ENCODE results near the gene CHM. TPM values are rescaled to one million over a fixed set of nuclear protein-coding genes. Genes with fewer than 3 reads are reported as not detected.
"Not testable (repeated sequence)": the region's sequence is repeated elsewhere in the genome, so short reads cannot be mapped to it uniquely, and the experiment has no call there.

CHM gene
- polyA plus RNA-seq, 3 donors from 2014 or later: 5.8 to 9.7 (median 5.9) TPM

DNA sequence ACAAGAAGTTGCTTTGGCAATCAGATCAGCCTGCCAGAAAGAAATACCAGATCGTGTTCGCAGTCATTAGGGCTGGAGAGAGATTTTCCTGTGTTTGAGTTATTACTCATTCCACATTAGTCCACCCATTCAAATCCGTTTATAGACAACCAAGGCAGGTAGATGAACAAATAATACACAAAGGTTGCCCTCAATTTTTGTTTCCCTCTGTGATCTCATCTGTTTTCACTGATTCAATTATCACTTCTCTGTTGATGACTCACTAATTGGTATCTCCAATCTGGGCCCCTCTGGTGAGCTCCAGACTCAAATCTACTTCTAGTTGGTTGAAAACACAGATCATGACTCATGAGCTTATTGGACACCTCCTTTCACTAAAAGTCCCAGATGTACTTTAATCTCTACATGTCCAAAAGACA lies 54.5 kb downstream of the CHM start:
- no peaks in the 10 kb centered on the region for H3K36me3 Mint-ChIP-seq
- no peaks in the 10 kb centered on the region for H3K27me3 Mint-ChIP-seq (ENCODE audit: low read depth in 3 of 3)
- no peaks in the 10 kb centered on the region for H3K9me3 Mint-ChIP-seq
- no peak overlapping the region for H3K4me3 Mint-ChIP-seq
- DNase-seq: no peak
- peaks cover 10 to 19% of the 10 kb centered on the region in 2 donors for H3K4me1 Mint-ChIP-seq
- no peak overlapping the region for H3K27ac Mint-ChIP-seq

DNA sequence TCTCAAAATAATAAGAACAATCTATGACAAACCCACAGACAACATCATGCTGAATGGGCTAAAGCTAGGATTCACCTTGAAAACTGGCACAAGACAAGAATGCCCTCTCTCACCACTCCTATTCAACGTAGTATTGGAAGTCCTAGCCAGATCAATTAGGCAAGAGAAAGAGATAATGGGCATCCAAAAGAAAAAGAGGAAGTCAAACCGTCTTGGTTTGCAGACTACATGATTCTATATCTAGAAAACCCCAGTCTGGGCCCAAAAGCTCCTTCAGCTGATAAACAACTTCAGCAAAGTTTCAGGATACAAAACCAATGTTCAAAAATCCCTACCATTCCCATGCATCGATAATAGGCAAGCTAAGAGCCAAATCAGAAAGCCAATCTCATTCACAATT lies 59.0 kb downstream of the CHM start:
- Mint-ChIP-seq H3K9me3 (no peaks in the 10 kb centered on the region), H3K27ac (no peak overlapping the region), H3K27me3 (ENCODE audit: low read depth in 3 of 3) (no peaks in the 10 kb centered on the region), H3K4me3 (no peak overlapping the region), H3K4me1 (peaks cover 5 to 17% of the 10 kb centered on the region in 2 donors), H3K36me3 (no peaks in the 10 kb centered on the region)
- no peak for DNase-seq

DNA sequence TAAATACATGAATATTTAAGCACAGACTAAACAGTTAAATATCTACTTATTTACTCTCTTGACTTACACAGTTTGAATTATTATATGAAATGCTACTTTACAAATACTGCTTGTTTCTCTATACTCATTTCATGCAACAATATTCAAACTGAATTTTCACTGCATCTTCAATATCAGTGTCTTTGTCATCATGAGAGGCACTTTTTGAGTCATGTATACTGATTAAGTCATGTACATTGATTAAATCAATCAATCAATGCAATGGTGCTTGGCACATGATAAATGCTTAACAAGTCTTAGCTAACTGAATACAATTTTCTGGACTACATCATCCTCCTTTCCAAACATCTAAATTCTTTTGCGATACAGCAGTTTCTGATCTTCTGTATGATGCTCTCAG lies 67.1 kb downstream of the CHM start:
- Mint-ChIP-seq H3K9me3 (no peaks in the 10 kb centered on the region), H3K27me3 (ENCODE audit: low read depth in 3 of 3) (no peaks in the 10 kb centered on the region), H3K4me3 (no peak overlapping the region), H3K4me1 (peaks cover 3 to 8% of the 10 kb centered on the region in 2 donors), H3K36me3 (peaks cover 0 to 10% (median 5%) of the 10 kb centered on the region in 3 donors), H3K27ac (no peak overlapping the region)
- no peak for DNase-seq

DNA sequence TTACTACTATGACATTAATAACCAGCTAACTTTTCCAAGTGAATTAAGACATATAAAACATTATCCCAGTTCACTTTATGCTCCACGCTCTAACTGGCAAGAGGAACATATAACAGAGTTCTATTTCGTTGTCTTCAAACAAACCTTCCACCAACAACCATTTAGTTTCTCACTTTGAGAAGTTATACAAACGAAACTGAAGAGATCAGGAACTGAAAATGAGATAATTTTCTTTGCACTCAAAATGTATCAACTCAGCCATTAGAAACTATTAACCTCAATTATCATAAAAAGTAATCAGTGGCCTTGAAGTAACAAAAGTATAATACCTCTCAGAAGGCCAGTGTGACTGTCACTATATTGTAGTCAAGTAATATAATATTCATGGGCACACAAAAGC lies 70.1 kb downstream of the CHM start:
- H3K36me3 Mint-ChIP-seq: peaks cover 4 to 27% (median 17%) of the 10 kb centered on the region in 3 donors
- H3K4me1 Mint-ChIP-seq: peaks cover 4 to 5% of the 10 kb centered on the region in 2 donors
- H3K27me3 Mint-ChIP-seq (ENCODE audit: low read depth in 3 of 3): no peaks in the 10 kb centered on the region
- no peak for DNase-seq
- H3K4me3 Mint-ChIP-seq: no peak overlapping the region
- no peak overlapping the region for H3K27ac Mint-ChIP-seq
- no peaks in the 10 kb centered on the region for H3K9me3 Mint-ChIP-seq

DNA sequence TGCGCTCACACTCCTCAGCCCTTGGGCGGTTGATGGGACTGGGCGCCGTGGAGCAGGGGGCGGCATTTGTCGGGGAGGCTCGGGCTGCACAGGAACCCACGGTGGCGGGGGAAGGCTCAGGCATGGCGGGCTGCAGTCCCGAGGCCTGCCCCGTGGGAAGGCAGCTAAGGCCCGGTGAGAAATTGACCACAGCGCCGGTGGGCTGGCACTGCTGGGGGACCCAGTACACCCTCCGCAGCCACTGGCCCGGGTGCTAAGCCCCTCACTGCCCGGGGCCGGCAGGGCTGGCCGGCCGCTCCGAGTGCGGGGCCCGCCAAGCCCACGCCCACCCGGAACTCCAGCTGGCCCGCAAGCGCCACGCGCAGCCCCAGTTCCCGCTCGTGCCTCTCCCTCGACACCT lies 75.0 kb downstream of the CHM start:
- not testable (repeated sequence) for H3K4me1 Mint-ChIP-seq, H3K27ac Mint-ChIP-seq

DNA sequence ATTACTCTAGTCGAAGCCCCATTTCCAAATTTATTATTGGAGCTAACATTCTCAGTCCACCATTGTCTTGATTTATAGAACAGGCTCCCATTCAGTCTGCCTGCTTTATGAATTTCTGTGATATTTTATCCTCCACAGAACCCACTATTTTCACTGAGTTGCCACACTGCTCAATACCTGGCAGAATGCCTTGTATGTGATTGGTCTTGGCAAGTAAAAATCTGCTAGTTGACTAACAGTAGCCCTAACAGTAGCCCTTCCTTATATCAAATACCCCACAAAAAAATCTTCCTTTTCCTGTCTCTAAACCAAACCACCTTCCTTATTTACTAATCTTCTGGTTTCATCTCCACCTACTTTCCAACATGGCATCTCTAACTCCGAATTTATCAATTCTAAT lies 82.6 kb downstream of the CHM start:
- Mint-ChIP-seq H3K36me3 (peaks cover 0 to 12% (median 10%) of the 10 kb centered on the region in 3 donors), H3K4me1 (no peaks in the 10 kb centered on the region), H3K27ac (no peak overlapping the region), H3K27me3 (ENCODE audit: low read depth in 3 of 3) (no peaks in the 10 kb centered on the region), H3K9me3 (no peaks in the 10 kb centered on the region), H3K4me3 (no peak overlapping the region)
- no peak for DNase-seq

More for the DNA sequence above, 75.0 kb downstream of the CHM start:
- not testable (repeated sequence) for H3K4me3 Mint-ChIP-seq; H3K9me3 Mint-ChIP-seq; H3K27me3 Mint-ChIP-seq (ENCODE audit: low read depth in 3 of 3); DNase-seq
- H3K36me3 Mint-ChIP-seq: peaks cover 9 to 26% (median 17%) of the 10 kb centered on the region in 3 donors

DNA sequence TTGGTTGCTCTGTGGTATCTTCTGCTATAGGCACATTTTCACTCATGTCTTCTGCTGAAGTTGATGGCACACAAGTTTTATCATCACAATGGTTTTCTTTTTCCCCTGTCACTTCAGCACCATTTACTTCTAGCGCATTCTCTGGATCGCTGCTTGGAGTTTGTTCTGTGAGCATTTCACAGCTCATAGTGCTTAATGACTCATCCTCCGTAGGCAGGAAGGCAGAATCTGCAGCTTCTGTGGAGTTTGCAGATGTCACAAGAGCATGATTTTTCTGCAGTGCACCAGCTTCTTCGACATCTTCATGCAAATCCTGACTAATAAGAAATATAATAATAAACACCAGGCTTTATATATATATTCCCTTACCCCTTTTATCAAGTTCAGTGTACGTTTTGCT lies 83.6 kb downstream of the CHM start:
- no peak for DNase-seq
- no peaks in the 10 kb centered on the region for H3K27me3 Mint-ChIP-seq (ENCODE audit: low read depth in 3 of 3)
- no peaks in the 10 kb centered on the region for H3K9me3 Mint-ChIP-seq
- peaks cover 0 to 12% (median 10%) of the 10 kb centered on the region in 3 donors for H3K36me3 Mint-ChIP-seq
- no peak overlapping the region for H3K4me3 Mint-ChIP-seq
- no peak overlapping the region for H3K27ac Mint-ChIP-seq
- no peaks in the 10 kb centered on the region for H3K4me1 Mint-ChIP-seq

DNA sequence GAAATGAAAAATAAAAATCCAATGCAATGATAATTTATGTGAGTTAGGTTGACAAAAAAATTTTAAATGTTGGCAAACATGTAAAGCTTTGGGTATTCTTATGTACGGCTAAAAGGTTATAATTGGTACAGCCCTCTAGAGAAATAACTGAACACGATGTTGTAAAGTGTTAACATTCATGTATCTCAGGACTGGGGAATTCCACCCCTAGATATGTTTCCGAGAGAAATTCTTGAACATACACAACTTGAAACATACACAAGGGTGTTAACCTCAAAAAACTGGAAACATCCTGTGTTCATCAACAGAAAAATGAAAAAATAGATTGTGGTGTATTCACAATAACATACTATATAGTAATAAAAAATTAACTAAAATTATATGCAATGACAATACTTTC lies 91.8 kb downstream of the CHM start:
- peaks cover 12 to 17% of the 10 kb centered on the region in 2 donors for H3K4me1 Mint-ChIP-seq
- peak in 2 of 3 donors; percentile 10 to 12 for DNase-seq

DNA sequence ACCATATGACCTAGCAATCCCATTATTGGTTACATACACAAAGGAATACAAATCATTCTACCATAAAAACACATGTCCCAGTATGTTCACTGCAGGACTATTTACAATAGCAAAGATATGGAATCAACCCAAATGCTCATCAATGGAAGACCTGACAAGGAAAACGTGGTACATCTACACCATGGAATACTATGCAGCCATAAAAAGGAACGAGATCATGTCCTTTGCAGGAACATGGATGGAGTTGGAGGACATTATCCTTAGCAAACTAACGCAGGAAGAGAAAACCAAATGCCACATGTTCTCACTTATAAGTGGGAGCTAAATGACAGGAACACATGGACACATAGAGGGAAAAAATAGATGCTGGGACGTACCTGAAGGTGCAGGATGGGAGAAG lies 102.6 kb downstream of the CHM start:
- Mint-ChIP-seq H3K36me3 (peaks cover 25 to 41% (median 39%) of the 10 kb centered on the region in 3 donors), H3K27me3 (ENCODE audit: low read depth in 3 of 3) (peaks cover 2 to 13% (median 2%) of the 10 kb centered on the region in 3 donors), H3K9me3 (peaks cover 8 to 18% (median 13%) of the 10 kb centered on the region in 6 donors)
- not testable (repeated sequence) for DNase-seq, H3K4me1 Mint-ChIP-seq, H3K27ac Mint-ChIP-seq, H3K4me3 Mint-ChIP-seq

More for the DNA sequence above, 91.8 kb downstream of the CHM start:
- H3K27me3 Mint-ChIP-seq (ENCODE audit: low read depth in 3 of 3): peaks cover 2 to 3% (median 2%) of the 10 kb centered on the region in 3 donors
- H3K36me3 Mint-ChIP-seq: peaks cover 5 to 23% (median 19%) of the 10 kb centered on the region in 3 donors
- H3K9me3 Mint-ChIP-seq: no peaks in the 10 kb centered on the region
- peak overlapping the region in 2 of 6 donors; percentile 32 to 49 for H3K27ac Mint-ChIP-seq
- H3K4me3 Mint-ChIP-seq: no peak overlapping the region

DNA sequence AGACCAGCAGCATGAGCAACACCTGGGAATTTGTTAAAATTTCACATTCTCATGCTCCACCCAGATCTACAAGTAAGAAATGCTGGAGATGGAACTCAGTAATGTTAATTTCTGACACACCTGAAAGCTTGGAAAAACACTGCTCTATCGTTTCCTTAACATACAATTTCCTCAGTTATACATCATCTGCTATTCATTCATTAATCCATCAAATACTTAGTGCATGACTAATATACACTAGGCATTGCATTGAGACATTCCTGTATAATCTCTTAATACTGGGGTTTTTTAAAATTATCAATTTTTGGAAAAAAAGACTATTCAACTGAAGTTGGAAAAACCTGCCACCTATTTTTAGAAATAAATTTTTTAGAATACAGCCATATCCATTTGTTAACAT lies 106.1 kb downstream of the CHM start:
- Mint-ChIP-seq H3K27me3 (ENCODE audit: low read depth in 3 of 3) (peaks cover 0 to 4% (median 2%) of the 10 kb centered on the region in 3 donors), H3K4me3 (no peak overlapping the region), H3K36me3 (peaks cover 17 to 26% (median 22%) of the 10 kb centered on the region in 3 donors), H3K4me1 (no peaks in the 10 kb centered on the region), H3K27ac (no peak overlapping the region), H3K9me3 (peaks cover 4 to 17% (median 13%) of the 10 kb centered on the region in 6 donors)
- no peak for DNase-seq

DNA sequence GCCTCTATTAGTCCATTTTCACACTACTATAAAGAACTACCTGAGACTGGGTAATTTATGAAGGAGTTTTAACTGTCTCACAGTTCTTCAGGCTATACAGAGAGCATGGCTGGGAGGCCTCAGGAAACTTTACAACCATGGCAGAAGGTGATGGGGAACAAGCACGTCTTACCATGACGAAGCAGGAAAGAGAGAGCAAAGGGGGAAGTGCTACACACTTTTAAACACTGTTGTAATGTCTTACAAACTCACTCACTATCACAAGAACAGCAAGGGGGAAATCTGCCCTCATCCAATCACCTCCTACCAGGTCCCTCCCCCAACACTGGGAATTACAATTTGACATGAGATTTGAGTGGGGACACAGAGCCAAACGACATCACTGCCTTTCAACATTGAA lies 107.4 kb downstream of the CHM start:
- not testable (repeated sequence) for H3K27me3 Mint-ChIP-seq (ENCODE audit: low read depth in 3 of 3); H3K4me3 Mint-ChIP-seq; DNase-seq; H3K4me1 Mint-ChIP-seq; H3K9me3 Mint-ChIP-seq
- H3K36me3 Mint-ChIP-seq: peaks cover 4 to 13% (median 12%) of the 10 kb centered on the region in 3 donors
- peak overlapping the region in 1 of 6 donors; percentile 19 for H3K27ac Mint-ChIP-seq

DNA sequence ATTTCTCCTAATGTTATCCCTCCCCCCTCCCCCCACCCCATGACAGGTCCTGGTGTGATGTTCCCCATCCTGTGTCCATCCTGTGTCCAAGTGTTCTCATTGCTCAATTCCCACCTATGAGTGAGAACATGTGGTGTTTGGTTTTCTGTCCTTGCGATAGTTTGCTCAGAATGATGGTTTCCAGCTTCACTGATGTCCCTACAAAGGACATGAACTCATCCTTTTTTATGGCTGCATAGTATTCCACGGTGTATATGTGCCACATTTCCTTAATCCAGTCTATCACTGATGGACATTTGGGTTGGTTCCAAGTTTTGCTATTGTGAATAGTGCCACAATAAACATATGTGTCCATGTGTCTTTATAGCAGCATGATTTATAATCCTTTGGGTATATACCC lies 113.0 kb downstream of the CHM start:
- not testable (repeated sequence) for H3K4me3 Mint-ChIP-seq; H3K27ac Mint-ChIP-seq; DNase-seq; H3K9me3 Mint-ChIP-seq; H3K27me3 Mint-ChIP-seq (ENCODE audit: low read depth in 3 of 3); H3K4me1 Mint-ChIP-seq
- peaks cover 0 to 12% (median 0%) of the 10 kb centered on the region in 3 donors for H3K36me3 Mint-ChIP-seq

DNA sequence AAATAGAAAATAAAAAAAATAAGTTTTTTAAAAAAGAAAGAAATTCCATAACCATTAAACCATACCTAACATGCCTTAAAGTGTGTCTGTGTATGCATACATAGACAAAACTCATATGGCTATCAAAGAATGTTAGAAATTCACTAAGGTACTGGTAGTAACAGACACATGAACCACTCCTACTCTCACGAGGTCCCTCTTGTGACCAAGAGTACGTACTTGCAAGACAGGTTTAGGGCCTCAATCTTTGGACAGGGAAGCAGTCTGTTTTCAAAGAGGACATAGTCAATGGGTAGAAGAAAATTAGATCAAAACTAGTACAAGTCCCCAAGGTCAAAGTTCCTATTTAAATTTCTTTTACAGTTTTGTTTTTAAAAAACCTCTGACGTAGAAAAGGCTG lies 117.3 kb downstream of the CHM start:
- Mint-ChIP-seq H3K4me3 (no peak overlapping the region), H3K36me3 (peaks cover 0 to 10% (median 2%) of the 10 kb centered on the region in 3 donors), H3K4me1 (peaks cover 3 to 6% of the 10 kb centered on the region in 2 donors), H3K9me3 (peaks cover 0 to 2% (median 0%) of the 10 kb centered on the region in 6 donors), H3K27me3 (ENCODE audit: low read depth in 3 of 3) (peaks cover 0 to 2% (median 0%) of the 10 kb centered on the region in 3 donors), H3K27ac (no peak overlapping the region)
- no peak for DNase-seq

DNA sequence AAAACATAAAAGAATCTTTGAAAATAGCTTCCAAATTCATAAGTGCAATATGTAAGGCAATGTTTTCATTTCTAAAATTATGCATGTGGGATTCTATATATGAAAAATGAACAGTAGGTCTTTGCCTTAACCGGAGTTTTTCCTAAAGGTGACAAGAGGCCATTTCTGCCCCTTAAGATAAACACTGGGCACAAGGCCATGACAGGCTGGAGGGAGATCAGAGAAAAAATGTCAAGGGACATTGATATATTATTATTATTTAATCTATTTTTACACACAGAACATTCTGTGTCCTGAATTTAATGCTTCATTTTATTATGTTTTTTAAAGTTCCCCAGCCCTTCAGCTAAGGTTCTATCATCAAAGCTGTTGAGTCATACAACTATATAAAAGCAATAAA lies 118.8 kb downstream of the CHM start:
- peaks cover 0 to 2% (median 0%) of the 10 kb centered on the region in 6 donors for H3K9me3 Mint-ChIP-seq
- no peaks in the 10 kb centered on the region for H3K27me3 Mint-ChIP-seq (ENCODE audit: low read depth in 3 of 3)
- peaks cover 0 to 5% (median 3%) of the 10 kb centered on the region in 3 donors for H3K36me3 Mint-ChIP-seq
- peaks cover 4 to 6% of the 10 kb centered on the region in 2 donors for H3K4me1 Mint-ChIP-seq
- no peak overlapping the region for H3K4me3 Mint-ChIP-seq
- DNase-seq: no peak
- no peak overlapping the region for H3K27ac Mint-ChIP-seq

DNA sequence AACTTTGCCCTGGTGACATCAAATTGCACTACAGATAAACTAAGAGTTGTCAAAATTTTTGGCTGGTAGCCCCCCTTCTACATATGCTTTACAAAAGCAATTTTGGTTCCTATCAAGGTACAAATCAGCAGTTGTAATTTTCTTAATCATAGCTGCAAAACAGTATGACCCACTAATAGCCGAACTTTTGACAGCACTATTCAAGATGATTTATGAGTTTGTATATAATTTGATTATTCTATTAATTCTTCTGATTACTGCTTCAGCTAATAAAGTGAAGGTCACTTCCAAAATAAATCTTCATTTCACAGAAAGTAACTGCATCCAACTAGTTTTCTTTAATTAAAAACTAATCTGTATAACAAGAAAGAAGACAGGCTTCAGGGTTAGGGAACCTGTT lies 119.6 kb downstream of the CHM start:
- Mint-ChIP-seq H3K36me3 (peaks cover 0 to 5% (median 0%) of the 10 kb centered on the region in 3 donors), H3K4me3 (no peak overlapping the region), H3K27ac (no peak overlapping the region), H3K27me3 (ENCODE audit: low read depth in 3 of 3) (no peaks in the 10 kb centered on the region), H3K4me1 (peaks cover 6% of the 10 kb centered on the region in 2 donors), H3K9me3 (no peaks in the 10 kb centered on the region)
- DNase-seq: no peak
